GM12878 (cell line): Measurements from ENCODE around the gene TRAPPC3. TPM values are rescaled to one million over a fixed set of nuclear protein-coding genes. Genes with fewer than 3 reads are reported as not detected.

Source experiments
- ATAC-seq: fragments of 200-7000 bp; cut with Tn5 transposase; 3 replicates; pipeline ENCODE4 v1.9.1; 2020; ENCODE audit warnings: mild to moderate bottlenecking, moderate library complexity
- BruUV-seq: library from RNA; stranded (reverse); fragments of 400-500 nt; replicated peaks from 2 replicates; lab custom pipeline; 2021; lab: Mats Ljungman, UMichigan
- CTCF ChIA-PET: fragments of 300-600 bp; sonication (Branson Sonifier 250); formaldehyde crosslinking; extraction: SDS; loops from one replicate; lab custom pipeline; 2021; ENCODE audit warnings: inconsistent platforms; lab: Yijun Ruan, JAX
- POLR2A ChIA-PET: fragments of 350-600 bp; formaldehyde crosslinking; extraction: SDS; loops from one replicate; lab custom pipeline; 2021; ENCODE audit warnings: inconsistent platforms; lab: Charles Lee
- RAD21 ChIA-PET: fragments of 300-600 bp; sonication (Branson Sonifier 250); formaldehyde crosslinking; loops from one replicate; lab custom pipeline; 2023; ENCODE audit warnings: antibody characterized with exemption; ENCODE audit not compliant: unreplicated experiment; lab: Charles Lee
- SMC1A ChIA-PET: fragments of 300-600 bp; sonication (Branson Sonifier 250); formaldehyde crosslinking; loops from one replicate; lab custom pipeline; 2023; ENCODE audit not compliant: unreplicated experiment, uncharacterized antibody; lab: Charles Lee
- DNase-seq: peaks from one replicate; pipeline ENCODE4 v3.0.0-alpha.2; 2011; ENCODE audit warnings: low read depth, low spot score
- FAIRE-seq: peaks from 3 replicates; lab custom pipeline; 2011; peaks lifted over from hg19 to GRCh38; lab: Jason Lieb, UNC
- H2AFZ ChIP-seq: 2 replicates; pipeline ENCODE4 v1.6.0; 2011; ENCODE audit warnings: low read depth, low read length, control low read depth; ENCODE audit not compliant: control insufficient read depth
- H3K27ac ChIP-seq: 2 replicates; pipeline ENCODE4 v1.5.1; 2011; ENCODE audit warnings: control low read depth; ENCODE audit not compliant: control insufficient read depth, insufficient read depth
- H3K27me3 ChIP-seq, 2 experiments: replicated peaks in 1 of 2; 2 replicates each; pipeline versions ENCODE4 v1.6.0 to v1.6.1; 2011; ENCODE audit warnings: low read length in 1 of 2; ENCODE audit not compliant: control insufficient read depth in 2 of 2, insufficient read depth in 2 of 2
- H3K36me3 ChIP-seq, 2 experiments: 2 replicates each; pipeline ENCODE4 v1.5.1; 2011; ENCODE audit warnings: low read length in 1 of 2; ENCODE audit not compliant: control insufficient read depth in 2 of 2, insufficient read depth in 2 of 2
- H3K4me1 ChIP-seq: 2 replicates; pipeline ENCODE4 v1.6.1; 2011; ENCODE audit warnings: mild to moderate bottlenecking, low read length, moderate library complexity, mixed read lengths; ENCODE audit not compliant: control insufficient read depth, insufficient read depth
- H3K4me2 ChIP-seq: 2 replicates; pipeline ENCODE4 v1.6.0; 2011; ENCODE audit warnings: control low read depth; ENCODE audit not compliant: control insufficient read depth, insufficient read depth
- H3K4me3 ChIP-seq: fragments of 200-600 bp; sonication (generic); 2 replicates; pipeline ENCODE4 v1.5.1; 2016
- H3K79me2 ChIP-seq: 2 replicates; pipeline ENCODE4 v1.6.0; 2011; ENCODE audit warnings: low read length; ENCODE audit not compliant: control insufficient read depth, insufficient read depth
- H3K9ac ChIP-seq: 2 replicates; pipeline ENCODE4 v1.8.0; 2011; ENCODE audit warnings: low read length, control low read depth, mixed read lengths; ENCODE audit not compliant: control insufficient read depth, insufficient read depth
- H3K9me3 ChIP-seq: replicated peaks from 3 replicates; pipeline ENCODE4 v1.5.1; 2011; ENCODE audit warnings: mild to moderate bottlenecking, low read length; ENCODE audit not compliant: control insufficient read depth, insufficient read depth
- H4K20me1 ChIP-seq: 2 replicates; pipeline ENCODE4 v1.6.0; 2011; ENCODE audit not compliant: control insufficient read depth, insufficient read depth
- PAX5 ChIP-seq: IDR thresholded peaks from 2 replicates; pipeline ENCODE4 v1.6.1; 2011; ENCODE audit warnings: low read depth, low read length, borderline replicate concordance
- TARDBP ChIP-seq: IDR thresholded peaks from 2 replicates; pipeline ENCODE4 v1.6.1; 2016; ENCODE audit warnings: borderline replicate concordance
- USF1 ChIP-seq: IDR thresholded peaks from 2 replicates; pipeline ENCODE4 v1.6.1; 2011; ENCODE audit warnings: borderline replicate concordance, low read depth, mild to moderate bottlenecking, moderate library complexity, mixed read lengths, low read length; ENCODE audit not compliant: insufficient read depth; ENCODE audit errors: extremely low read length
- ZBTB11 ChIP-seq: fragments of 450-650 bp; formaldehyde crosslinking; IDR thresholded peaks from 2 replicates; pipeline ENCODE4 v1.5.0; 2022; ENCODE audit warnings: mild to moderate bottlenecking, missing genetic modification characterization
- ZNF274 ChIP-seq: IDR thresholded peaks from one replicate; pipeline ENCODE4 v1.8.0; 2011; ENCODE audit not compliant: insufficient read length, insufficient read depth
- WGBS: methylation state at CpG from one replicate; pipeline ENCODE4 v1.1.6; 2016; ENCODE audit warnings: low lambda C conversion rate; ENCODE audit not compliant: insufficient replicate concordance, insufficient coverage; ENCODE audit errors: missing lambda C conversion rate; 5-methylcytosine and 5-hydroxymethylcytosine counted together
- in situ Hi-C: fragments of 300-500 bp; cut with MboI; formaldehyde crosslinking; loops from 9 replicates; pipeline ENCODE4 v1.14.3; 2018; ENCODE audit warnings: mixed read lengths
- intact Hi-C: fragments of 100-400 bp; cut with micrococcal nuclease; formaldehyde crosslinking; loops from one replicate; pipeline ENCODE4 v1.14.2; 2022; ENCODE audit not compliant: unreplicated experiment
- polyA plus RNA-seq, 11 experiments: library from polyadenylated mRNA; depleted of rRNA in 4 of 11; unstranded in 6 of 11; stranded (reverse) in 5 of 11; fragments of >200 nt; fragmentation: Nextera tagmentation in 4 of 11; fragmentation: Illumina TruSeq in 1 of 11; extraction: Ambion mirVana in 4 of 11; extraction: Trizol in 1 of 11; gene quantifications; 1 replicate in 1 of 11; 2 replicates in 10 of 11; pipeline versions ENCODE4 v1.2.1 to v1.2.3, GENCODE V29; 2011 to 2016; ENCODE audit warnings: inconsistent platforms in 2 of 11, missing spikeins in 2 of 11, low read depth in 1 of 11
- total RNA-seq, 4 experiments: library from RNA; depleted of rRNA in 3 of 4; stranded (reverse); fragments of >200 nt in 3 of 4; fragmentation: Illumina TruSeq in 1 of 4; extraction: Trizol in 1 of 4; gene quantifications; 2 replicates each; pipeline versions ENCODE4 v1.2.1 to v1.2.3, GENCODE V29; 2013 to 2021
- TF ChIP-seq, protein P1 (sequence below): fragments of 450-650 bp; IDR thresholded peaks from 2 replicates; pipeline ENCODE4 v1.6.1; 2016; ENCODE audit warnings: mild to moderate bottlenecking, moderate library complexity, borderline replicate concordance

TRAPPC3 gene
- total and polyA plus RNA-seq, 10 of the 15 experiments (the other 5 are each of a cell fraction or from before 2014, with no cell fraction given): 14.7 to 122 (median 70.5) TPM

- in situ Hi-C loops: loop anchor here (5.0 kb wide), 2 partner anchors 50 to 95 kb away; no protein-coding TSS in a partner anchor
Measured at GRCh38 chr1:36092166-36092797, 57.0 kb downstream of the TRAPPC3 start.

More at GRCh38 chr1:36092166-36092797, 57.0 kb downstream of the TRAPPC3 start:
- Histone ChIP-seq H4K20me1 (no peaks in the 10 kb centered on the region), H3K79me2 (peaks cover 20% of the 10 kb centered on the region), H3K9ac (no peak overlapping the region), H3K4me1 (no peaks in the 10 kb centered on the region; the same call in 1 of the 2 replicates), H3K4me3 (no peak overlapping the region), H3K36me3 (peaks cover 17 to 19% of the 10 kb centered on the region in 2 experiments), H3K4me2 (no peak overlapping the region), H3K27ac (no peak overlapping the region), H3K9me3 (no peaks in the 10 kb centered on the region), H3K27me3 (no peaks in the 10 kb centered on the region), H2AFZ (no peak overlapping the region)
- ChIA-PET POLR2A (no interaction called here), CTCF (no interaction called here), RAD21 (interaction anchor here (1.0 kb wide), 1 partner anchor 236 kb away, joined by 3 read pairs; no protein-coding TSS in a partner anchor), SMC1A (interaction anchor here (1.2 kb wide), 1 partner anchor 13 kb away, joined by 3 read pairs; no protein-coding TSS in a partner anchor)
- DNase-seq: no peak
- no TSS peak for BruUV-seq
- ATAC-seq: no peak
- WGBS: 97% methylated on average over 17 of the region's 17 CpGs
- no peak for FAIRE-seq
- intact Hi-C loops: no loop called here
- no peak for TF ChIP-seq USF1
- TF ChIP-seq, protein P1, sequence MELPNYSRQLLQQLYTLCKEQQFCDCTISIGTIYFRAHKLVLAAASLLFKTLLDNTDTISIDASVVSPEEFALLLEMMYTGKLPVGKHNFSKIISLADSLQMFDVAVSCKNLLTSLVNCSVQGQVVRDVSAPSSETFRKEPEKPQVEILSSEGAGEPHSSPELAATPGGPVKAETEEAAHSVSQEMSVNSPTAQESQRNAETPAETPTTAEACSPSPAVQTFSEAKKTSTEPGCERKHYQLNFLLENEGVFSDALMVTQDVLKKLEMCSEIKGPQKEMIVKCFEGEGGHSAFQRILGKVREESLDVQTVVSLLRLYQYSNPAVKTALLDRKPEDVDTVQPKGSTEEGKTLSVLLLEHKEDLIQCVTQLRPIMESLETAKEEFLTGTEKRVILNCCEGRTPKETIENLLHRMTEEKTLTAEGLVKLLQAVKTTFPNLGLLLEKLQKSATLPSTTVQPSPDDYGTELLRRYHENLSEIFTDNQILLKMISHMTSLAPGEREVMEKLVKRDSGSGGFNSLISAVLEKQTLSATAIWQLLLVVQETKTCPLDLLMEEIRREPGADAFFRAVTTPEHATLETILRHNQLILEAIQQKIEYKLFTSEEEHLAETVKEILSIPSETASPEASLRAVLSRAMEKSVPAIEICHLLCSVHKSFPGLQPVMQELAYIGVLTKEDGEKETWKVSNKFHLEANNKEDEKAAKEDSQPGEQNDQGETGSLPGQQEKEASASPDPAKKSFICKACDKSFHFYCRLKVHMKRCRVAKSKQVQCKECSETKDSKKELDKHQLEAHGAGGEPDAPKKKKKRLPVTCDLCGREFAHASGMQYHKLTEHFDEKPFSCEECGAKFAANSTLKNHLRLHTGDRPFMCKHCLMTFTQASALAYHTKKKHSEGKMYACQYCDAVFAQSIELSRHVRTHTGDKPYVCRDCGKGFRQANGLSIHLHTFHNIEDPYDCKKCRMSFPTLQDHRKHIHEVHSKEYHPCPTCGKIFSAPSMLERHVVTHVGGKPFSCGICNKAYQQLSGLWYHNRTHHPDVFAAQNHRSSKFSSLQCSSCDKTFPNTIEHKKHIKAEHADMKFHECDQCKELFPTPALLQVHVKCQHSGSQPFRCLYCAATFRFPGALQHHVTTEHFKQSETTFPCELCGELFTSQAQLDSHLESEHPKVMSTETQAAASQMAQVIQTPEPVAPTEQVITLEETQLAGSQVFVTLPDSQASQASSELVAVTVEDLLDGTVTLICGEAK: no peak
- TF ChIP-seq ZBTB11 (CRISPR knock-in tag): no peak
- TF ChIP-seq PAX5: no peak
- no peak for TF ChIP-seq TARDBP
- no peak for TF ChIP-seq ZNF274
